GM23248 (cell line): ENCODE measurements around the gene VAV2. TPM values are rescaled to one million over a fixed set of nuclear protein-coding genes. Genes with fewer than 3 reads are reported as not detected.
"Not testable (repeated sequence)": the region's sequence is repeated elsewhere in the genome, so short reads cannot be mapped to it uniquely, and the experiment has no call there.

ENCODE experiments used
- DNase-seq: peaks from one replicate; pipeline ENCODE4 v3.0.0-alpha.2; 2015
- H2AFZ ChIP-seq: fragments of 200-600 bp; sonication (generic); 2 replicates; pipeline ENCODE4 v1.6.1; 2016; ENCODE audit warnings: antibody characterized with exemption
- H3F3A ChIP-seq: fragments of 200-600 bp; sonication (generic); 2 replicates; pipeline ENCODE4 v1.6.1; 2016; ENCODE audit warnings: mild to moderate bottlenecking, antibody characterized with exemption, mixed run types; ENCODE audit not compliant: insufficient read depth
- H3K27ac ChIP-seq: fragments of 200-600 bp; sonication (generic); 2 replicates; pipeline ENCODE4 v1.5.1; 2016; ENCODE audit warnings: mild to moderate bottlenecking
- H3K27me3 ChIP-seq: fragments of 200-600 bp; sonication (generic); replicated peaks from 2 replicates; pipeline ENCODE4 v1.6.1; 2016; ENCODE audit warnings: mild to moderate bottlenecking; ENCODE audit not compliant: insufficient read depth
- H3K36me3 ChIP-seq: fragments of 200-600 bp; sonication (generic); 2 replicates; pipeline ENCODE4 v1.6.1; 2016; ENCODE audit warnings: low read depth, mild to moderate bottlenecking
- H3K4me1 ChIP-seq: fragments of 200-600 bp; sonication (generic); 2 replicates; pipeline ENCODE4 v1.6.1; 2016; ENCODE audit warnings: mild to moderate bottlenecking; ENCODE audit not compliant: insufficient read depth
- H3K4me2 ChIP-seq: fragments of 200-600 bp; sonication (generic); one replicate; pipeline ENCODE4 v1.6.1; 2016; ENCODE audit warnings: mild to moderate bottlenecking; ENCODE audit not compliant: unreplicated experiment
- H3K4me3 ChIP-seq: fragments of 200-600 bp; sonication (generic); 2 replicates; pipeline ENCODE4 v1.5.1; 2016; ENCODE audit warnings: mild to moderate bottlenecking
- H3K79me2 ChIP-seq: fragments of 200-600 bp; sonication (generic); 2 replicates; pipeline ENCODE4 v1.6.1; 2016; ENCODE audit warnings: mild to moderate bottlenecking; ENCODE audit not compliant: insufficient read depth
- H3K9ac ChIP-seq: fragments of 200-600 bp; sonication (generic); 2 replicates; pipeline ENCODE4 v1.6.1; 2016; ENCODE audit warnings: mild to moderate bottlenecking
- H3K9me2 ChIP-seq: fragments of 200-600 bp; sonication (generic); 2 replicates; pipeline ENCODE4 v1.6.1; 2016; ENCODE audit warnings: mixed run types, mild to moderate bottlenecking, moderate library complexity; ENCODE audit not compliant: insufficient read depth
- H3K9me3 ChIP-seq: fragments of 200-600 bp; sonication (generic); one replicate; pipeline ENCODE4 v1.6.1; 2017; ENCODE audit warnings: low read depth
- H4K20me1 ChIP-seq: fragments of 200-600 bp; sonication (generic); 2 replicates; pipeline ENCODE4 v1.6.0; 2016; ENCODE audit not compliant: insufficient read depth
- EZH2 ChIP-seq: fragments of 200-600 bp; sonication (generic); IDR thresholded peaks from 2 replicates; pipeline ENCODE4 v1.6.1; 2018; ENCODE audit warnings: antibody characterized with exemption, mild to moderate bottlenecking; ENCODE audit not compliant: insufficient read depth, poor library complexity, severe bottlenecking
- EZH2phosphoT487 ChIP-seq: fragments of 200-600 bp; sonication (generic); IDR thresholded peaks from 2 replicates; pipeline ENCODE4 v1.6.1; 2018; ENCODE audit warnings: antibody characterized with exemption, moderate library complexity, mild to moderate bottlenecking, low read depth; ENCODE audit not compliant: insufficient read depth
- WGBS, 2 experiments: methylation state at CpG; one replicate each; pipeline ENCODE4 v1.1.6; 2015 to 2017; ENCODE audit warnings: low lambda C conversion rate in 2 of 2, low coverage in 1 of 2; ENCODE audit errors: missing lambda C conversion rate in 2 of 2; 5-methylcytosine and 5-hydroxymethylcytosine counted together
- in situ Hi-C: fragments of 300-500 bp; cut with MboI; formaldehyde crosslinking; loops from 2 replicates; pipeline ENCODE4 v1.15.0; 2020
- polyA plus RNA-seq: library from polyadenylated mRNA; unstranded; fragments of >200 nt; fragmentation: Nextera tagmentation; extraction: Ambion mirVana; gene quantifications from 2 replicates; pipeline ENCODE4 v1.2.1, GENCODE V29; 2016
- total RNA-seq: library from RNA; depleted of rRNA; stranded (reverse); fragments of >200 nt; shearing (Covaris generic); gene quantifications from 2 replicates; pipeline ENCODE4 v1.2.3, GENCODE V29; 2014

The VAV2 gene
- total and polyA plus RNA-seq, 2 experiments from 2014 or later: 6.7 to 9.0 TPM

DNA sequence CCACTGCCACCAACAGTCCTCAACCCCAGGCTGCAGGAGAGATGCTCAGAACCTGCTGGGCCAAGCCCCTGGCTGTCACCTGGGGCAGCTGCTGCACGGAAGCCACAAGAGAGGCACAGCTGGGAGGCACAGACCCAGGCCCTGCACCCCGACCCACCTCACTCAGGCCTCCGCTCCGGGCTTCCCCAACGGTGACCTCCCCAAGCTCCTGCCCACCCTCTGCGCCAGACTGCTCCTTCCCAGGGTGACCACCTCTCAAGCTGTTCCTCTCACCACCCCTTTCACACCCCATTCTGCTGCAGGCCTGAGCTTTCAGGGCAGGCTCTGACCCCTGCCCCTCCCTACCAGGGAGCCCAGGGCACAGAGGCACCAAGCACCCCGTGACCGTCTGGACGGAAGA, 33.0 kb downstream of the VAV2 start:
- H3K9ac ChIP-seq: no peak overlapping the region
- no peaks in the 10 kb centered on the region for H3K9me3 ChIP-seq
- H3K4me2 ChIP-seq: no peak overlapping the region
- no peaks in the 10 kb centered on the region for H3K36me3 ChIP-seq
- H2AFZ ChIP-seq: no peak overlapping the region
- H3K27me3 ChIP-seq: no peaks in the 10 kb centered on the region
- in situ Hi-C loops: no loop called here
- H3K4me1 ChIP-seq: peaks cover 14% of the 10 kb centered on the region
- no peaks in the 10 kb centered on the region for H3F3A ChIP-seq
- H3K9me2 ChIP-seq: no peaks in the 10 kb centered on the region
- no peak overlapping the region for H3K4me3 ChIP-seq
- no peaks in the 10 kb centered on the region for H4K20me1 ChIP-seq
- WGBS, 2 experiments: 96 to 100% methylated on average over 9 of the region's 9 CpGs
- H3K27ac ChIP-seq: no peak overlapping the region
- TF ChIP-seq EZH2phosphoT487 (no peak), EZH2 (no peak)
- peaks cover 72% of the 10 kb centered on the region for H3K79me2 ChIP-seq
- no peak for DNase-seq

DNA sequence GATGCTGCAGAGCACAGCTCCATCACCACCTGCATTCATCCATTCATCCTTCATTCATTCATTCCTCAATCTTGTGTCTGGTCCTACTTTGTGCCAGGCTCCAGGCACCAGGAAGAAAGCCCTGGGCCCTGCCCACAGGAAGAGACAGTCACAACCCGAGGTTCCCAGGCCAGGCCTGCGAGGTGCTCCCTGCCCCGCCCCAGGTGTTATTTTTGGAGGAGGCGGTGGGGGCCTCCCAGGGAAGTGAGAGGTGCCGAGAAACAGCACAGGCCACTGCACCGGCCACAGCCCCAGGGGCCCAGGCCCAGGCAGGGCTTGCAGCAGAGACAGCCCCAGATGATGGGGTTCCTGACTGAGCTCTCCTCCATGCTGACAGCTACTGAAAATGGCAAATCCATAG, 33.4 kb downstream of the VAV2 start:
- Histone ChIP-seq H3K27ac (no peak overlapping the region), H3K36me3 (no peaks in the 10 kb centered on the region), H3K9me2 (no peaks in the 10 kb centered on the region), H3K4me3 (no peak overlapping the region), H2AFZ (no peak overlapping the region), H3K9ac (no peak overlapping the region), H3F3A (no peaks in the 10 kb centered on the region), H3K4me2 (no peak overlapping the region), H3K9me3 (no peaks in the 10 kb centered on the region), H3K79me2 (peaks cover 68% of the 10 kb centered on the region), H4K20me1 (no peaks in the 10 kb centered on the region), H3K27me3 (no peaks in the 10 kb centered on the region), H3K4me1 (peaks cover 14% of the 10 kb centered on the region)
- TF ChIP-seq EZH2phosphoT487 (no peak), EZH2 (no peak)
- WGBS, 2 experiments: 96 to 98% methylated on average over 4 to 6 of the region's 6 CpGs
- DNase-seq: no peak
- in situ Hi-C loops: no loop called here

DNA sequence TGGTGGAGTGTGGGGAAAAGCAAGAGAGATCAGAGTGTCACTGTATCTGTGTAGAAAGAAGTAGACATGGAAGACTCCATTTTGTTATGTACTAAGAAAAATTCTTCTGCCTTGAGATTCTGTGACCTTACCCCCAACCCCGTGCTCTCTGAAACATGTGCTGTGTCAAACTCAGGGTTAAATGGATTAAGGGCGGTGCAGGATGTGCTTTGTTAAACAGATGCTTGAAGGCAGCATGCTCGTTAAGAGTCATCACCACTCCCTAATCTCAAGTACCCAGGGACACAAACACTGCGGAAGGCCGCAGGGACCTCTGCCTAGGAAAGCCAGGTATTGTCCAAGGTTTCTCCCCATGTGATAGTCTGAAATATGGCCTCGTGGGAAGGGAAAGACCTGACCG, 34.4 kb downstream of the VAV2 start:
- H3K27ac ChIP-seq, H3K9me3 ChIP-seq, H3K4me2 ChIP-seq, DNase-seq, H3K9me2 ChIP-seq, H2AFZ ChIP-seq, H3F3A ChIP-seq, H3K9ac ChIP-seq, H4K20me1 ChIP-seq, H3K27me3 ChIP-seq, in situ Hi-C loops, H3K4me3 ChIP-seq, H3K36me3 ChIP-seq: not testable (repeated sequence)
- Histone ChIP-seq H3K4me1 (peaks cover 14% of the 10 kb centered on the region), H3K79me2 (peaks cover 65% of the 10 kb centered on the region)
- WGBS, 2 experiments: no CpG with 5 or more reads among the region's 7 CpGs

DNA sequence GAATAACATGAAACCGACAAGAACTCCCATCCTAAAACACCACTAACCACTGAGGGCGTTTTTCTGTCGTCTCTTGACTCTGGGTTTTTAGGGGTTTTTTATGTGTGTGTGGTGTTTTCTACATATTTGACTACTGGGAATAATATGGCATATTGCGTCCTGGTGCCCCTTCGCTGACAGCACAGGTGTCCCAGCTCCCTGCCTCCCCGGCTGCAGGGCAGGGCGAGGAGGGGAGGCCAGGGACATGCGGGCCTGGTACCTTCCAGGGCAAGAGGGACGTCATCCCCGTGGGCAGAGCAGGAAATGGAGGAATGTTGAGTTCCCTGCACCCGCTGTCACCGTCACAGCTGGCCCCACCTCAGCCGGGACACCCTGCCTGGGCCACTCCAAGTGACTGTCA, 34.8 kb downstream of the VAV2 start:
- no peak overlapping the region for H3K4me3 ChIP-seq
- H3F3A ChIP-seq: no peaks in the 10 kb centered on the region
- H3K79me2 ChIP-seq: peaks cover 63% of the 10 kb centered on the region
- no peaks in the 10 kb centered on the region for H3K9me2 ChIP-seq
- in situ Hi-C loops: no loop called here
- H3K27me3 ChIP-seq: no peaks in the 10 kb centered on the region
- H3K27ac ChIP-seq: no peak overlapping the region
- 81 to 82% methylated on average over 13 of the region's 13 CpGs for WGBS, 2 experiments
- DNase-seq: no peak
- H3K9me3 ChIP-seq: no peaks in the 10 kb centered on the region
- no peak overlapping the region for H2AFZ ChIP-seq
- H3K36me3 ChIP-seq: no peaks in the 10 kb centered on the region
- H4K20me1 ChIP-seq: no peaks in the 10 kb centered on the region
- TF ChIP-seq EZH2: no peak
- TF ChIP-seq EZH2phosphoT487: no peak
- H3K4me1 ChIP-seq: peaks cover 14% of the 10 kb centered on the region
- H3K9ac ChIP-seq: no peak overlapping the region
- H3K4me2 ChIP-seq: no peak overlapping the region

DNA sequence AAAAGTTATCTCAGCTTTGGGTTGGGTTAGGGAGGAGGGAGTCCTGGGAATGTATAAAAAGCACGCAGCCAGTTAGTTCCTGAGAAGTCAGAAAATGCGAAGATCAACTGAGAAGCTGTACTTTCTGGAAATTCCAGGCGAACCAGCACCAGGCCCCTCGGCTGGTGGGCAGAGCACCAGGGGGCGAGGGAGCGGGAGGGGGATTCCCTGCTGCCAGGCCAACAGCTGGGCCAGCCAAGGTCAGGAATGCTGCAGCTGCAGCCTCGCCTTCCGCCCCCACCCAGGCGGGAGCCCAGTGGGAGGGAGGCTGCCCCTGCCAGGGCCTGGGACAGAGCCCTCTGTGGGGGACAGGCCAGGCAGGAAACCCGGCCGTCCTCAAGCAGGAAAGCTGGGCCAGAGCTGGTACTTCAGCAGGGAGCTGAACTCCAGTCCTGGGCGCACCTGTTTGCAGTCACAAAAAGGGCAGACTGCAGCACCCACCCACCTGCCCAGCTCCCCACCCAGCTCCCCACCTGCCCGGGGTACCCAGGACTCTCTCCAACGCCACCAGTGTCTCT, 35.5 kb downstream of the VAV2 start:
- H3K9me3 ChIP-seq: no peaks in the 10 kb centered on the region
- H3K9me2 ChIP-seq: no peaks in the 10 kb centered on the region
- 0 out of 2 replicates have a peak overlapping the region, but pooled peaks have one; percentile 34 for H3K4me3 ChIP-seq
- TF ChIP-seq EZH2: no peak
- TF ChIP-seq EZH2phosphoT487: no peak
- H3K36me3 ChIP-seq: no peaks in the 10 kb centered on the region
- no peak overlapping the region for H2AFZ ChIP-seq
- H3K79me2 ChIP-seq: peaks cover 61% of the 10 kb centered on the region
- in situ Hi-C loops: no loop called here
- peak; percentile 49 for DNase-seq
- H3K27me3 ChIP-seq: no peaks in the 10 kb centered on the region
- H3K4me1 ChIP-seq: peaks cover 14% of the 10 kb centered on the region
- H3F3A ChIP-seq: no peaks in the 10 kb centered on the region
- no peak overlapping the region for H3K4me2 ChIP-seq
- no peaks in the 10 kb centered on the region for H4K20me1 ChIP-seq
- no peak overlapping the region for H3K27ac ChIP-seq
- 31 to 36% methylated on average over 13 of the region's 14 CpGs for WGBS, 2 experiments
- H3K9ac ChIP-seq: peak overlapping the region; percentile 41
